IMR-90 (cell line): ENCODE measurements around the gene KEAP1. TPM values are rescaled to one million over a fixed set of nuclear protein-coding genes. Genes with fewer than 3 reads are reported as not detected.

Experiments used
- ATAC-seq: fragments of 200-7000 bp; cut with Tn5 transposase; 2 replicates; pipeline ENCODE4 v1.9.1; 2020; ENCODE audit warnings: low read depth, mild to moderate bottlenecking, moderate library complexity
- BruUV-seq: library from RNA; stranded (reverse); fragments of 400-500 nt; replicated peaks from 2 replicates; lab custom pipeline; 2021; lab: Mats Ljungman, UMichigan
- CTCF ChIA-PET: fragments of 300-600 bp; formaldehyde crosslinking; extraction: SDS; loops from one replicate; lab custom pipeline; 2021; ENCODE audit warnings: antibody characterized with exemption; lab: Yijun Ruan, JAX
- POLR2A ChIA-PET: fragments of 300-600 bp; sonication (Branson Sonifier 250); formaldehyde crosslinking; loops from one replicate; lab custom pipeline; 2022; ENCODE audit warnings: antibody characterized with exemption; ENCODE audit not compliant: unreplicated experiment; lab: Charles Lee
- DNase-seq: peaks from one replicate; pipeline ENCODE4 v3.0.0; 2013
- H2AFZ ChIP-seq: replicated peaks from 2 replicates; pipeline ENCODE3; 2013; ENCODE audit warnings: low read length, mild to moderate bottlenecking; ENCODE audit not compliant: poor library complexity
- H2AK5ac ChIP-seq: 2 replicates; pipeline ENCODE4 v1.6.1; 2013; ENCODE audit warnings: low read depth, low read length, inconsistent platforms
- H2AK9ac ChIP-seq: replicated peaks from 2 replicates; pipeline ENCODE3; 2013; ENCODE audit warnings: mild to moderate bottlenecking, low read depth, low read length, moderate library complexity; ENCODE audit not compliant: poor library complexity
- H2BK120ac ChIP-seq: 2 replicates; pipeline ENCODE4 v1.6.1; 2013; ENCODE audit warnings: low read depth, low read length, inconsistent platforms
- H2BK15ac ChIP-seq: 3 replicates; pipeline ENCODE4 v1.6.1; 2013; ENCODE audit warnings: low read depth, low read length, inconsistent platforms
- H2BK20ac ChIP-seq: 2 replicates; pipeline ENCODE4 v1.6.1; 2013; ENCODE audit warnings: low read depth, mild to moderate bottlenecking, inconsistent platforms, low read length, moderate library complexity
- H2BK5ac ChIP-seq: 2 replicates; pipeline ENCODE4 v1.6.1; 2013; ENCODE audit warnings: mild to moderate bottlenecking, low read depth, low read length, inconsistent platforms; ENCODE audit not compliant: poor library complexity, severe bottlenecking
- H3K14ac ChIP-seq: replicated peaks from 2 replicates; pipeline ENCODE4 v1.6.1; 2013; ENCODE audit warnings: low read depth, low read length, inconsistent platforms
- H3K18ac ChIP-seq: 2 replicates; pipeline ENCODE4 v1.6.1; 2013; ENCODE audit warnings: low read depth, low read length, control low read depth
- H3K23ac ChIP-seq: 2 replicates; pipeline ENCODE4 v1.6.1; 2013; ENCODE audit warnings: low read depth, low read length, inconsistent platforms
- H3K27ac ChIP-seq: 2 replicates; pipeline ENCODE4 v1.5.1; 2013; ENCODE audit warnings: mild to moderate bottlenecking, control low read depth, low read length; ENCODE audit not compliant: insufficient read depth
- H3K27me3 ChIP-seq: 2 replicates; pipeline ENCODE4 v1.6.1; 2013; ENCODE audit warnings: low read length; ENCODE audit not compliant: control insufficient read depth, insufficient read depth
- H3K36me3 ChIP-seq: 2 replicates; pipeline ENCODE4 v1.6.1; 2013; ENCODE audit warnings: low read length, mixed read lengths; ENCODE audit not compliant: control insufficient read depth, insufficient read depth
- H3K4ac ChIP-seq: 2 replicates; pipeline ENCODE4 v1.6.1; 2013; ENCODE audit warnings: low read depth, low read length, inconsistent platforms
- H3K4me1 ChIP-seq: 2 replicates; pipeline ENCODE4 v1.6.1; 2013; ENCODE audit warnings: low read length, mixed read lengths; ENCODE audit not compliant: control insufficient read depth, insufficient read depth
- H3K4me2 ChIP-seq: 2 replicates; pipeline ENCODE4 v1.6.1; 2013; ENCODE audit warnings: low read depth, mild to moderate bottlenecking, control low read depth, low read length, moderate library complexity
- H3K4me3 ChIP-seq: 2 replicates; pipeline ENCODE4 v1.5.1; 2013; ENCODE audit warnings: low read depth, mild to moderate bottlenecking, control low read depth, low read length, moderate library complexity; ENCODE audit not compliant: insufficient read depth
- H3K56ac ChIP-seq: 2 replicates; pipeline ENCODE4 v1.6.1; 2013; ENCODE audit warnings: low read length, inconsistent platforms; ENCODE audit not compliant: insufficient read depth; ENCODE audit errors: extremely low read depth
- H3K79me1 ChIP-seq, 2 experiments: 2 replicates each; pipeline ENCODE4 v1.6.1; 2013; ENCODE audit warnings: low read length in 2 of 2, inconsistent platforms in 1 of 2, low read depth in 1 of 2
- H3K9ac ChIP-seq: 2 replicates; pipeline ENCODE4 v1.6.1; 2013; ENCODE audit warnings: low read depth, low read length, control low read depth
- H3K9me1 ChIP-seq: 2 replicates; pipeline ENCODE4 v1.6.1; 2013; ENCODE audit warnings: low read length, inconsistent platforms; ENCODE audit not compliant: insufficient read depth
- H3K9me3 ChIP-seq: 2 replicates; pipeline ENCODE4 v1.6.1; 2013; ENCODE audit warnings: low read length; ENCODE audit not compliant: control insufficient read depth, insufficient read depth
- H4K20me1 ChIP-seq: 2 replicates; pipeline ENCODE4 v1.6.1; 2013; ENCODE audit warnings: low read length, inconsistent platforms; ENCODE audit not compliant: insufficient read depth
- H4K5ac ChIP-seq: 2 replicates; pipeline ENCODE4 v1.6.1; 2013; ENCODE audit warnings: mild to moderate bottlenecking, low read depth, low read length, control low read depth
- H4K8ac ChIP-seq, 2 experiments: 2 replicates each; pipeline ENCODE4 v1.6.1; 2013; ENCODE audit warnings: low read depth in 2 of 2, low read length in 2 of 2, control low read depth in 1 of 2, inconsistent platforms in 1 of 2
- H4K91ac ChIP-seq: 2 replicates; pipeline ENCODE4 v1.6.1; 2013; ENCODE audit warnings: low read depth, low read length, inconsistent platforms; ENCODE audit not compliant: insufficient read depth
- CHD1 ChIP-seq: IDR thresholded peaks from 2 replicates; pipeline ENCODE4 v1.6.1; 2012; ENCODE audit warnings: low read depth, low read length, improper control_type of control experiment
- WGBS, 2 experiments: methylation state at CpG; one replicate each; pipeline versions ENCODE4 v1.1.5 to v1.1.7; 2013; ENCODE audit warnings: missing lambda C conversion rate in 2 of 2; ENCODE audit not compliant: insufficient read length in 1 of 2; ENCODE audit errors: extremely low coverage in 2 of 2; 5-methylcytosine and 5-hydroxymethylcytosine counted together
- dilution Hi-C: fragments of 300-500 bp; cut with HindIII; formaldehyde crosslinking; loops from one replicate; pipeline ENCODE4 v1.14.3; 2018; ENCODE audit warnings: low sequenced_read_pairs; ENCODE audit not compliant: unreplicated experiment
- in situ Hi-C: fragments of 300-500 bp; cut with MboI; formaldehyde crosslinking; loops from 3 replicates; pipeline ENCODE4 v1.14.3; 2019; ENCODE audit warnings: low sequenced_read_pairs, inconsistent platforms, mixed read lengths
- intact Hi-C: fragments of 100-400 bp; cut with micrococcal nuclease; formaldehyde crosslinking; loops from 2 replicates; pipeline ENCODE4 v1.10.0; 2022
- polyA plus RNA-seq, 3 experiments: library from polyadenylated mRNA; depleted of rRNA; stranded (reverse); fragments of >200 nt; gene quantifications; 2 replicates each; pipeline ENCODE4 v1.2.3, GENCODE V29; 2012; ENCODE audit warnings: low replicate concordance in 1 of 3
- total RNA-seq: library from RNA; depleted of rRNA; stranded (reverse); fragments of >200 nt; gene quantifications from 2 replicates; pipeline ENCODE4 v1.2.3, GENCODE V29; 2012

KEAP1 gene
- total and polyA plus RNA-seq, 2 of the 4 experiments (the other 2 are of a cell fraction): 63.4 to 81.6 TPM

DNA sequence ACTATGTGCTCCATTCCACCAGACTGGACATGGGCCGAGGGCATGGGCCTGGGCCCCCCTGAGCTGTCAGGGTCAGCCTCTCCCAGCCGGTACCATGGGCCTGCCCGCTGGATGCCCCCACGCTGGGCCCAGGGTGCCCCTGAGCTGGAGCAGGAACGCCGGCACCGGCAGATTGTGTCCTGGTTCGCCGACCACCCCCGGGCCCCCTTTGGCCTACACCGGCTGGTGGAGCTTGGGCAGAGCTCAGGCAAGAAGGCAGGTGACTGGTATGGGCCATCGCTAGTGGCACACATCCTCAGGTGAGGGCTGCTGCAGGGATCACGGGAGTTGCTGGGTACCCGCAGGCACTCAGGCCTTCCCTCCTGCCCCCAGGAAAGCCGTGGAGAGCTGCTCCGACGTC is 43.7 kb upstream of the KEAP1 start:
- Histone ChIP-seq H3K9me1 (peaks cover 13% of the 10 kb centered on the region; the same call in 1 of the 2 replicates), H4K91ac (no peak overlapping the region), H2BK5ac (no peak overlapping the region), H2AK9ac (no peak overlapping the region), H4K5ac (no peak overlapping the region), H4K8ac (no peak overlapping the region), H3K36me3 (peaks cover 32% of the 10 kb centered on the region), H3K4me1 (peaks cover 5% of the 10 kb centered on the region; the same call in 1 of the 2 replicates), H2BK15ac (no peak overlapping the region), H3K4me2 (no peak overlapping the region), H2BK120ac (no peak overlapping the region), H2AK5ac (no peak overlapping the region), H3K14ac (no peak overlapping the region), H3K4me3 (no peak overlapping the region), H3K27ac (no peak overlapping the region), H3K27me3 (no peaks in the 10 kb centered on the region), H3K9ac (no peak overlapping the region), H2BK20ac (no peak overlapping the region), H3K56ac (no peak overlapping the region), H4K20me1 (peaks cover 10% of the 10 kb centered on the region), H3K18ac (no peak overlapping the region), H3K79me1 (peaks cover 20 to 44% of the 10 kb centered on the region in 2 experiments), H3K9me3 (no peaks in the 10 kb centered on the region), H3K23ac (no peak overlapping the region), H3K4ac (no peak overlapping the region), H2AFZ (no peak overlapping the region)
- ATAC-seq (no peak), DNase-seq (no peak)
- intact Hi-C loops: no loop called here
- dilution Hi-C loops: no loop called here
- ChIA-PET POLR2A (no interaction called here), CTCF (no interaction called here)
- TF ChIP-seq CHD1: no peak
- no TSS peak for BruUV-seq
- in situ Hi-C loops: no loop called here
- 93% methylated on average over 7 of the region's 17 CpGs; no CpG with 5 or more reads in 1 of the 2 experiments for WGBS, 2 experiments
